Endothelial cell of umbilical vein (primary cell): ENCODE measurements around the gene RARRES1. TPM values are rescaled to one million over a fixed set of nuclear protein-coding genes. Genes with fewer than 3 reads are reported as not detected.

Experiments used
- BruUV-seq: library from RNA; stranded (reverse); fragments of 400-500 nt; replicated peaks from 2 replicates; lab custom pipeline; 2021; lab: Mats Ljungman, UMichigan
- CTCF ChIA-PET: fragments of 300-600, 350-600 bp; sonication (Branson Sonifier 250); formaldehyde crosslinking; loops from one replicate; lab custom pipeline; 2021; ENCODE audit warnings: antibody characterized with exemption, inconsistent platforms; lab: Charles Lee
- POLR2A ChIA-PET: fragments of 300-600, 350-600 bp; sonication (Branson Sonifier 250); formaldehyde crosslinking; loops from one replicate; lab custom pipeline; 2021; ENCODE audit warnings: antibody characterized with exemption, inconsistent platforms; lab: Charles Lee
- DNase-seq: peaks from one replicate; pipeline ENCODE4 v3.0.0-alpha.2; 2011; ENCODE audit warnings: low read depth, low spot score
- FAIRE-seq: peaks from 2 replicates; lab custom pipeline; 2011; peaks lifted over from hg19 to GRCh38; lab: Jason Lieb, UNC
- H2AFZ ChIP-seq: 2 replicates; pipeline ENCODE4 v1.6.0; 2012; ENCODE audit warnings: low read depth, low read length, control low read depth, inconsistent platforms
- H3K27ac ChIP-seq: 2 replicates; pipeline ENCODE4 v1.5.1; 2011; ENCODE audit warnings: low read depth, mild to moderate bottlenecking, control low read depth, low read length, moderate library complexity; ENCODE audit not compliant: insufficient read depth
- H3K27me3 ChIP-seq, 2 experiments: 2 replicates each; pipeline versions ENCODE4 v1.6.0 to v1.6.1; 2011; ENCODE audit warnings: low read length in 2 of 2, mixed read lengths in 1 of 2; ENCODE audit not compliant: control insufficient read depth in 2 of 2, insufficient read depth in 2 of 2
- H3K36me3 ChIP-seq, 2 experiments: 2 replicates in 1 of 2; 3 replicates in 1 of 2; pipeline ENCODE4 v1.5.1; 2011; ENCODE audit warnings: low read length in 2 of 2, mild to moderate bottlenecking in 1 of 2, moderate library complexity in 1 of 2; ENCODE audit not compliant: control insufficient read depth in 2 of 2, insufficient read depth in 2 of 2; ENCODE audit errors: extremely low read depth in 1 of 2
- H3K4me1 ChIP-seq: 3 replicates; pipeline ENCODE4 v1.5.1; 2011; ENCODE audit warnings: mild to moderate bottlenecking, low read length; ENCODE audit not compliant: control insufficient read depth, insufficient read depth; ENCODE audit errors: extremely low read depth
- H3K4me2 ChIP-seq: 2 replicates; pipeline ENCODE4 v1.6.1; 2011; ENCODE audit warnings: low read length, control low read depth, mixed read lengths; ENCODE audit not compliant: insufficient read depth
- H3K4me3 ChIP-seq, 3 experiments: fragments of 200-600 bp in 1 of 3; sonication (generic), shearing (Covaris generic) in 1 of 3; replicated peaks in 1 of 3; 2 replicates each; pipeline ENCODE4 v1.5.1; 2011 to 2016; ENCODE audit warnings: control low read depth in 3 of 3, low read length in 3 of 3, mild to moderate bottlenecking in 2 of 3, inconsistent platforms in 1 of 3, low read depth in 1 of 3, moderate library complexity in 1 of 3; ENCODE audit not compliant: insufficient read depth in 1 of 3
- H3K79me2 ChIP-seq: 2 replicates; pipeline ENCODE4 v1.6.0; 2012; ENCODE audit warnings: low read length, inconsistent platforms; ENCODE audit not compliant: control insufficient read depth, insufficient read depth
- H3K9ac ChIP-seq: replicated peaks from 2 replicates; pipeline ENCODE3; 2011; ENCODE audit warnings: low read length, control low read depth; ENCODE audit not compliant: insufficient read depth; ENCODE audit errors: extremely low read depth
- H3K9me1 ChIP-seq: replicated peaks from 3 replicates; pipeline ENCODE4 v1.6.0; 2011; ENCODE audit warnings: mild to moderate bottlenecking, low read length; ENCODE audit not compliant: control insufficient read depth, insufficient read depth; ENCODE audit errors: extremely low read depth
- H3K9me3 ChIP-seq: replicated peaks from 2 replicates; pipeline ENCODE4 v1.5.1; 2012; ENCODE audit warnings: low read length, inconsistent platforms; ENCODE audit not compliant: control insufficient read depth, insufficient read depth
- H4K20me1 ChIP-seq: replicated peaks from 2 replicates; pipeline ENCODE3; 2011; ENCODE audit warnings: mild to moderate bottlenecking, low read length; ENCODE audit not compliant: control insufficient read depth, insufficient read depth; ENCODE audit errors: extremely low read depth
- CTCF ChIP-seq, 2 donors: IDR thresholded peaks; 1 replicate in 1 of 2; 2 replicates in 1 of 2; pipeline ENCODE4 v1.5.1; 2011; ENCODE audit warnings: low read length in 2 of 2, mild to moderate bottlenecking in 2 of 2, moderate library complexity in 2 of 2, control low read depth in 1 of 2, inconsistent platforms in 1 of 2, low read depth in 1 of 2; ENCODE audit not compliant: insufficient read depth in 1 of 2; ENCODE audit errors: extremely low read depth in 1 of 2
- EZH2 ChIP-seq: IDR thresholded peaks from 2 replicates; pipeline ENCODE4 v1.6.1; 2012; ENCODE audit warnings: borderline replicate concordance, low read depth, mild to moderate bottlenecking, moderate library complexity, low read length, inconsistent platforms; ENCODE audit not compliant: severe bottlenecking
- FOS ChIP-seq: IDR thresholded peaks from 2 replicates; pipeline ENCODE4 v1.6.1; 2011; ENCODE audit warnings: mild to moderate bottlenecking, low read length, moderate library complexity, borderline replicate concordance; ENCODE audit not compliant: insufficient read depth
- GATA2 ChIP-seq: IDR thresholded peaks from 2 replicates; pipeline ENCODE4 v1.7.0; 2011; ENCODE audit warnings: low read depth, mild to moderate bottlenecking, moderate library complexity, mixed read lengths, low read length; ENCODE audit not compliant: insufficient read length, insufficient read depth
- JUN ChIP-seq: IDR thresholded peaks from 2 replicates; pipeline ENCODE4 v1.6.1; 2011; ENCODE audit warnings: borderline replicate concordance, low read depth; ENCODE audit not compliant: insufficient read length, insufficient read depth
- MYC ChIP-seq: IDR thresholded peaks from one replicate; pipeline ENCODE4 v1.6.1; 2011; ENCODE audit warnings: mild to moderate bottlenecking, low read depth, low read length
- POLR2A ChIP-seq: IDR thresholded peaks from 2 replicates; pipeline ENCODE4 v1.6.1; 2012; ENCODE audit warnings: low read depth, mild to moderate bottlenecking, control low read depth, low read length
- POLR2AphosphoS5 ChIP-seq: IDR thresholded peaks from 2 replicates; pipeline ENCODE4 v1.6.1; 2012; ENCODE audit warnings: low read depth, mild to moderate bottlenecking, control low read depth, low read length, moderate library complexity; ENCODE audit not compliant: insufficient read depth
- dilution Hi-C: fragments of 300-500 bp; cut with MboI; formaldehyde crosslinking; loops from one replicate; pipeline ENCODE4 v1.15.0; 2019; ENCODE audit warnings: low sequenced_read_pairs; ENCODE audit not compliant: extremely low pct_ligation_motif_present
- intact Hi-C: fragments of 100-400 bp; cut with micrococcal nuclease; formaldehyde crosslinking; loops from one replicate; pipeline ENCODE4 v1.10.0; 2022
- polyA plus RNA-seq, 4 experiments: library from polyadenylated mRNA; depleted of rRNA in 3 of 4; stranded (reverse) in 3 of 4; unstranded in 1 of 4; fragments of >200 nt; gene quantifications; 2 replicates each; pipeline versions ENCODE4 v1.2.1 to v1.2.3, GENCODE V29; 2011 to 2012; ENCODE audit warnings: missing spikeins in 1 of 4
- total RNA-seq: library from RNA; stranded (reverse); gene quantifications from 2 replicates; pipeline ENCODE4 v1.2.3, GENCODE V29; 2021
- TF ChIP-seq, protein P1 (sequence below): IDR thresholded peaks from 2 replicates; pipeline ENCODE4 v1.6.1; 2011; ENCODE audit not compliant: insufficient read depth, insufficient read length

RARRES1 gene
- total and polyA plus RNA-seq, 2 donors (not counting 3 experiments of a cell fraction or from before 2014, with no cell fraction given) = 0.98 to 1.5 TPM

DNA sequence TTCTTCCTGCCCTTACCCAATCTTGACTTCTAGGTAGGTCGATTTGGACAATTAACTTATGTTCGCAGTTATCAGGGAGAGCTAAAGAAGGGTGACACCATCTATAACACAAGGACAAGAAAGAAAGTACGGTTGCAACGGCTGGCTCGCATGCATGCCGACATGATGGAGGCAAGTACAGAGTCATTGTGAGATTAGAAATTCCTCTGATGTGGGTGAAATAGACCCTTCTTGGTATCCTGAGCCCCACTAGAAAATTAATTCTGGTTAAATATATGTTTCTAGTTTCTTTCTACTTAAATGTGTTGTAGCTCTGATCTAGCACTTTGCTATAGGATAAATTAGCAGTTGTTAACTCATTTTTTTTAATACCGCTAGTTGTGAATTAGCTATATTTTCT lies 73.4 kb downstream of the RARRES1 start:
- no peak for TF ChIP-seq POLR2AphosphoS5
- TF ChIP-seq GATA2 = no peak
- TF ChIP-seq EZH2 = no peak
- TF ChIP-seq, protein P1, sequence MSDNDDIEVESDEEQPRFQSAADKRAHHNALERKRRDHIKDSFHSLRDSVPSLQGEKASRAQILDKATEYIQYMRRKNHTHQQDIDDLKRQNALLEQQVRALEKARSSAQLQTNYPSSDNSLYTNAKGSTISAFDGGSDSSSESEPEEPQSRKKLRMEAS = no peak
- no peak for TF ChIP-seq CTCF (IDR thresholded peaks at IDR 0.05; ENCODE audit: extremely low read depth in 1 of 2, insufficient read depth in 1 of 2, low read depth in 1 of 2, low read length in 2 of 2)
- no peak for TF ChIP-seq MYC
- no peak for TF ChIP-seq POLR2A
- no peak for TF ChIP-seq FOS
- TF ChIP-seq JUN = no peak
- H3K27me3 ChIP-seq = no peaks in the 10 kb centered on the region
- intact Hi-C loops (loop anchor here (1.0 to 10.0 kb wide), 5 partner anchors 13 to 1106 kb away; partner anchors contain the start of genes LXN and RARRES1), dilution Hi-C loops (no loop called here)
- H3K4me1 ChIP-seq = peaks cover 28% of the 10 kb centered on the region
- H4K20me1 ChIP-seq = no peaks in the 10 kb centered on the region
- H3K36me3 ChIP-seq = peaks cover 9 to 39% of the 10 kb centered on the region in 2 experiments
- POLR2A ChIA-PET = interaction anchor here (1.3 to 1.4 kb wide), 2 partner anchors 14 to 54 kb away, joined by 4 to 5 read pairs; no protein-coding TSS in a partner anchor
- no peaks in the 10 kb centered on the region for H3K9me1 ChIP-seq
- peak overlapping the region; percentile 95 for H3K27ac ChIP-seq
- no peak for DNase-seq
- H3K79me2 ChIP-seq = peaks cover 6% of the 10 kb centered on the region
- no peak overlapping the region for H3K4me2 ChIP-seq
- no TSS peak for BruUV-seq
- CTCF ChIA-PET = interaction anchor here (1.0 to 5.6 kb wide), 18 partner anchors 8 to 1126 kb away, joined by 3 to 247 read pairs (median 11); partner anchors contain the start of genes GFM1, LXN and MLF1
- H2AFZ ChIP-seq = no peak overlapping the region
- H3K9me3 ChIP-seq = no peaks in the 10 kb centered on the region
- no peak overlapping the region for H3K4me3 ChIP-seq
- no peak for FAIRE-seq
- peak overlapping the region; percentile 79 for H3K9ac ChIP-seq
